Fibroblast of skin of left quadriceps (primary cell): ENCODE data around the gene GRIPAP1.

Experiments used
- DNase-seq, 2 experiments: peaks; one replicate each; pipeline ENCODE4 v3.0.0-alpha.2; 2013; ENCODE audit warnings: low read depth in 2 of 2

The GRIPAP1 gene

DNA sequence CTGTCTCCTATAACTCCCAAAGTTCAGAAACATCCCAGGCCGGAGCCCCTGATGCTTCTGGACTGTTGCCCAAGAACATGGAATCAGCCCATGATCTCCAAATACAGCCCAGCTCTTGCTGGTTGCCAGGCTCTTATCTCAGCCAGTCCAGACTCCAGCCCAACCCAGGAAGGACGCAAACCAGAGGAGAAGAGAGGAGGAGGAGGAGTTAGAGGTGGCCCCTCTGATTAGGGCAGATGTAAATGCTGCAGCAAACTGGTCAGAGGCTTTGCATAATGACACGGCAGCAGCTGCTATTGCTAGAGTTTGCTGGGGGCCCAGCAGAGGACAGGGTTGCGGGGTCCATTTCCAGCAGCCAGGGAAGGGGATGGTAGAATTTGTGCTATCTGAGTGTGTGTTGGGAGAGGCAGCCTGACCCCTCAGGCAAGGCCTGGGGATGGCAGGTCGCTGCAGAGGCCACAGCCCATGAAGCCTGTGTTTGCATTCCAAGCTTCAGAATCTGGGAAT lies 40.4 kb downstream of the GRIPAP1 start:
- no peak for DNase-seq

DNA sequence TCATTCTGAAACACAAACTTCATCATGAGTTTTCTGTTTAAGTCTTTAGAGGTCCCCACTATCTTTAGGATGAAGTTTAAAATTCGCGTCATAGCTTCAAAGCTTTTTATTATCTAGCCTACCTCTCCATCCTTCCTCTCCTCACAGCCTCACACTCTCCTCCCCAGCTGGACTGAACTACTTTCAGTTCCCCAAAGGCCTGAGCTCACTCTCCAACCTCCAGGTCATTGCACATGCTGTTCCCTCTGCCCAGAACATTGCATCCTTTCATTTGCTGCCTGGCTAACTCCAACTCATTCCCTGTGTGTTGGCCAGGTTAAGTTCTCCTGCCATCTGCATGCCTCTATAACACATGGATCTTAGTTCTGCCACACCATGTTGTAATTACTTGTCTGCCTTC lies 41.8 kb downstream of the GRIPAP1 start:
- no peak for DNase-seq

DNA sequence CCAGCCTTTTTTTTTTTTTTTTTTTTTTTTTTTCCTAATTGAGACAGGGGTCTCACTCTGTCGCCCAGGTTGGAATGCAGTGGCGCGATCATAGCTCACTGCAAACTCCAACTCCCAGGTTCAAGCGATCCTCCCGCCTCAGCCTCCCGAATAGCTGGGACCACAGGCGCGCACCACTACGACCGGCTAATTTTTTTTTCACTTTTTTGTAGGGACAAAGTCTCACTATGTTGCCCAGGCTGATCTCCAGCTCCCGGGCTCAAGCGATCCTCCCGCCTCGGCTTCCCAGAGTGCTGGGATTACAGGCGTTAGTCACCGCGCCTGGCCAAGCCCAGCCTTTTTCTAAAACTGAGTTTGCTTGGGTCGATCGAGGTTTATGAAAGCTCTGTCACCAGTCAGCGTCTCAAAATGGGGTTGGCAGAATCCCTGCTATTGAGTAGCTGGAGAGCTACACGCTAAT lies 43.4 kb downstream of the GRIPAP1 start:
- no peak for DNase-seq

DNA sequence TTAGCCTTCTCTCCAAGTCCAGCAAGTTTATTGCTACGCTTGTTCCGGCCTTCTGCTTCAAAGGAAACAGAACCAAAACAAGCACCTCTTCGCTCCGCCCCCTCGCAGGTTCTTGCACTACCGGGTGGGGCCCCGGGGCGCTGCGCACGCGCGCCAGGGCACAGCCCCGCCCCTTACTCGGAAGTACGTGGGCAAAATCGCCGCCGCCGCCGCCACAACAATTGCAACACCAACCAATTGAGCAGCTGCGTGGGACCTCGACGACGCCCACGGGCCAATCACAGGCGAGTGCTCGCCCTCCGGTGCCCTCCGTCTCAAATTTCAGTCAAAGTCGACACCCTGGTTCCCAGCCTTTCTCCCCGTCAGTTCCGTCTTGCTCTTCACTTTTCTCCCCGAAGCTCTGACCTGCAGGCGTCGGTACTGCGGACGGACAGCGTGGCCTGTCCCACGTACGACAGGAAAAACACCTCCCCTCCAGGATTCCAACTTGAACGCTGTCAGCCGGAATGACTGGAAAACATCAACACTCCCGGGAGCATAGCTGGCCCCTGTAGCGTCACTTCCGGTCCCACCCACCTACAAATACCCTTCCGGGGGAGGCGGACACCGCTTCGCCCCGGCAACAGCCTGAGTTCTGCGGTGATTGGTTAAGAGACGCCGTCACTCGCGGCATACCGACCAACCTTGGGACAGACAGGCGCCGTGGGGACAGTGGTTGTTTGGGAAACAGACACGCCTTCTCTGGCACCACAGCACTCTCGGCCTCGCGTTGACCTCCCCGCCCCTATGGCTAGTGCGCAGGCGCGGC lies 44.0 kb downstream of the GRIPAP1 start:
- DNase-seq, result peak; percentile 96

DNA sequence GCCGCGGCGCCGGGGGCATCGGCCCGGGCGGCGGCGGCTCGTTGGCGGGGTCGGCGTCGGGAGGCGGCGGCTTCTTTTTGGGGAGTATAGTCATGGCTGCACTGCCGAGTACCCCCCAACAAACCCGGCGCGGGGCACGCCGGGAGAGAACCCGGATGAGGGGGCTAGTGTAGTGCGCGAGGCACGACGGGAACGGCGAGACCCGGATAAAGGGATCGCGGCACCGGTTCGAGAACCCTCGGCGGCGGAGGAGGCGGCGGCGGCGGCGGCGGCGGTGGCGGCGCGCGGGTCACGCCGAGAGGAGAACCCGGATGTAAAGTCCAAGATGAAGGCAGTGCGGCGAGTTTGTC lies 44.6 kb downstream of the GRIPAP1 start, which contains the start of gene OTUD5:
Gene OTUD5 (minus strand): TSS at position 131 of the 350 bp plus-strand sequence. CDS start 37 bp downstream, at position 94.
- DNase-seq, result peak in 1 of 2 experiments; percentile 23

DNA sequence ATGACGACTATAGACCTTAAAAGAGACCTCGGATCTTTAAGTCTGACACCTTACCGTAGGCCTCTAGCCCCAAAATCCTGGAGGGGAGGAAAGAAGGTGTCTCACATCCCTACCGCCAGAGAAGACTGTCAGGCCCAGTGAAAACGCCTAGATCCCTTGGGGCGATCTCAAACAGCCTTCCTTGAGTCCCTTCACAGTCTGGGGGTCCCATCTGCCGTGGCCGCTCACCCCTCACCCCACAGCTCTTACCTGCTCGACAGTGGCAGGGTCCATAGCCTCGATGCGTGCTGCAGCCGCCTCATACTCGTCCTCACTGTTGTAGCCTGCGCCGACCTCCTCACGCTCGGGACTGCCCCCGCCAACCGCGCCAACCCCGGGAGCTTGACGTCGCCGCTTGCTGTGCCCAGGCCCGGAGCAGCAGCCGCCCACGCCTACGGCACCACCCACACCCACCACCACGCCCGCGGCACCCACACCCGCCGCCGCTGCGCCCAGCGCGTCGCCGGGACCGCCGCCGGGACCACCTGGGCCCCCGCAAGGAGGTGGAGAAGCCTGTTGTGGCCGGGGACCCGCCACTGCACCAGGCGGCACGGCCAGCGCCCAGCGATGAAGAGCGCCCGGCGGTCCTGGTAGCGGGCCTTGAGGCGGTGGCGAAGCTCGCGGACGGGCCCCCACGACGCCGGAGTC lies 45.2 kb downstream of the GRIPAP1 start:
- no peak for DNase-seq

DNA sequence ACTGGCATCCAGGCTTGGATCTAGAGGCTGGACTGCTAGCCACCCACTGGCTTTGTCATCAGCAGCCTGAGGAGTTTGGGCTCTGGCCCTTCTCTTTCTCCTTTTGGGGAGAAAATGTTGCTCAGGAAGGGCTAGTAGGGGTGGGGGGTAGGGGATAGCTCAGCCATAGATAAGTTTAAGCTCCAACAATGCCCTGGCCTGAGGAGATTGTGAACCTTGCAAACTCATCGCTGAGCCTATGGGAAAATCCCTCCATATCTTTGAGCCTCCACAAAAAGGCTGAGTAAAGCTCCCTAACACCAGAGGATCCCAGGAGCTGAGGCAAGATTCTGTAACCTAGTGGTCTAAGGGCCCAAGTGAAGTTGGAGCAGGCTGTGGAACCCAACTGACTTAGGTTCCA lies 53.5 kb downstream of the GRIPAP1 start:
- no peak for DNase-seq

DNA sequence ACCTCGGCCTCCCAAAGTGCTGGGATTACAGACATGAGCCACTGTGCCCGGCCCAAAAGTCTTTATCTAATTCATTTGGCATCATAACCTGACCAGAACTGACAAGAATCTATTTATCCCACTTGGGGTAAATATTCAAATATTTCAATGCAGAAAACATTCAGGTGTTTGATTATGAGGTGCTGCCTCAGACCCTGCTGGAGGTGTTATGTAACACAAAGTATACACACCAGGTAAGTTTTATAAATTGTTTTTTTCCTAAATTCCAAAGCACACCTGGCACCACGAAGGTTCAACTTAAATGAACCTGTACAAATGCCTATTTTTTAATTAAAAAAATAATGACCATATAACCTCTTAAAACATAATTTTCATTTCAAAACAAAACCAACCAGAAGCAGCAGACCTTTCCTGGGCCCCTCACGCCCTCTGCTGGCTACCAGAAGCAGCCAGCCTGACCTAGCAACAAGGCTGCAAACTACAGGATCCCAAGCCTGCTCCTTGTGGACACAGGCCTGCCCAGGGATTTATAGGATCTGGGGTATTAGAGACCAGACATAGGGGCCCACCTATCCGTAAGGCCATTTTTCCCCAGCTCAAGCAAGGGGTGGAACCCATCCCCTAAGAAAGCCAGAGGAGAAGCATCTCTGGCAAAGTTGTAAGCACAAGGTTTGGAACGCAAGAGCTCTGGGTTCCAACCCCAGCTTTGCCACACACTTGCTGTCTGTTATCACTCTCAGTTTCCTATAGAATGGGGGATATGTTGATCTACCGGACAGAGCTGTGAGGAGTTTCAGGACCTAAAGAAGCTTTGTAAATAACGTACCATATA lies 56.3 kb downstream of the GRIPAP1 start:
- DNase-seq, result no peak

DNA sequence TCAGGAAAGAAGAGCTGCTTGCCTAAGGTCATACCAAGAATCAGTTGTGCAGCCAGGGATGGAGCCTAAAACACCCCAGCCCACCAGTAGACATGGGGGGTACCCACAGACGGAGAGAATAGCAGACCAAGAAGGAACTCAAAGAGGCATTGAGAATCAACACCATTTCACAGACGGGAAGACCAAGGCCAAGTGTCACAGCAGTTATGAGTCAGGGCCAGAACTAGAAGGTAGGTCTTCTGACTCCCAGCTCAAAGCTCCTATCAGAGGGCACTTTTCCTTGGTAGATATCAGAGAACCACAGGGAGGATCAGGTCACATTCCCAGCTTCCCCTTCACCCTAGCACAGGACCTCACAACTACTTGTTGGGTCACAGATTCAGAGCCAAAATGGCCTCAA lies 59.2 kb downstream of the GRIPAP1 start:
- DNase-seq, result no peak

DNA sequence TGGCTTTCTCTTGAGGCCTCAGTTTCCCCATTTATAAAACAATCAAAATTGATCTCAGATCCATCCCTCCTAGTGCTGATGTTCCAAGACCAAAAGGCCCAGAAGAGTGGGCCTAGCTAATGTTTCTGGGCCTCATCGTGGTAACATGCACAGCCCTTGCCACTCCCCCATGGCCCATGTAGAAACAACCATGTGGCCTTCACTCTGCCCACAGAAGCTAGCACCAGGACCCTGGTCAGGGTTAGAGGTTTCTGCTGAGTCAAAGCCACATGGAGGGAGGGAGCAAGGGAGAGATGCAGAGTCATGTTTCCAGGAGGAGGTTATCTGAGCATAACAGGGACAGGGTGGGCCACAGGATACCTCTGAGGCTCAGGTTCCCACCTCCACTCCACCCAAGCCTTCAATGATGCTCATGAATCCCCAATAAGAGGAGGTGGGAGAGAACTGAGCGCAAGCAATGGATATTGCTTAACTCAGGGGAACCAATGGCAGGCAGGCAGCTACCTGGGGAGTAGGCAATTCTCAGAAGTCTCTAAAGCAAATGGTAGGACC lies 61.6 kb downstream of the GRIPAP1 start:
- DNase-seq, result no peak

DNA sequence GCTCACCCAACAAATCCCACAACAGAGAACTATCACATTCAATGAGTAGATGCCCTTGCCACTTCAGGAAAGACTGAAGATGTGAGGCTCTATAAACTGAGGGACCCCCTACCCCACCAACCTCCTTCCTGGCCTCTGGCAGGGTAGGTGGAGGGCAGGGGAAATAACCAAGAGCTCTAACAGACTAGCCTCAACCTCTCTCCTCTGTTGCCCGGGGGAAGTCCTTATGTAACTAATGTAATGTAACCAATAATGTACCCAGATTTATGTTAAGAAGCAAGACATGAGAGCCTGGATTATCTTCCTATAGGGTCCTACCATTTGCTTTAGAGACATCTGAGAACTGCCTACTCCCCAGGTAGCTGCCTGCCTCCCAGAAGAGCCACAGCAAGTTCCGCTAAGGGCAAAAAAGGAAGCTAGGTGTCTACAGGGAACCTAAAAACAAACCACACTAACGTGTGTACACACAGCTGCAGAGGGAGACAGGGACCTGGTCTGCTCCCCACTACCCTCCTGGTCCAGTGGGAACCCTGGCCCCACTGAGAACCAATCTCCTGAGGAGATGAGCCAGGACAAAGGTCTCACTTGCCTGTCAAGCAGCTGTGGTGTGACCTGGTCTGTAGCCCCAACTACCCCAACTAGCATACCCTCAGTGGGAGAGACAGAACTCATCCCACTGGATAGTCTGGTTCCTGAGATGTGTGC lies 62.4 kb downstream of the GRIPAP1 start:
- DNase-seq, result no peak

DNA sequence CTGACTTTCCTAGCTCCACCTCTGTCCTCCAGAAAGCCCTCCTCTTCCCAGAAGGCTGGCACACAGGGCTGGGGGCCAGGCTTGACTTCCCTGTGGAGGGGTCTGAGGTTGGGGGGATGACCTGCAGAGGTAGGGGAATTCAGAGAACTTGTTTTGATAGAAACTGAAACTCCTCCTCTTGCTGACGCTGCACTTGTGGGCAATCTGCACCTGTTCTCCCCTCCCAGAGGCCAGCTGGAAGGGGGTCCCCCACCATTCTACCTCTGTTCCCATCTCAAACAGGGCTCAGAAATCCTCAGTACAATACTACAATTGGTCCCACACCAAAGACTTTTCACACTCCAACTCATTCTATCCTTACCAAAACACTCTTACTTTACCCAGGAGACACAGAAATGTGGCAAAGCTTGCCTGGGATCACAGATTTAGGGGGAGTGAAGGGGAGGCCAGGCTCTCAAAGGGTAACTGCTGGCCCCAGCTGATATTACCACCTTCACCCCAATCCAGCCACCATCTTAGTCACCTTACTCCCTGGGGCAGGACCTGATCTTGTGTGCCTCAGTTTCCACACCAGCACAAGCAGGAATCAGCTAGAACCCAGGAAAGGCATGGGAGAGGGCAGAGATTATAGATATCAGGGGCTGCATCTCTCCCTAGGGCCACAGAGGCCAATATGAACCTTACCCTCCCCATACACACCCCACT lies 63.2 kb downstream of the GRIPAP1 start:
- DNase-seq, result no peak

DNA sequence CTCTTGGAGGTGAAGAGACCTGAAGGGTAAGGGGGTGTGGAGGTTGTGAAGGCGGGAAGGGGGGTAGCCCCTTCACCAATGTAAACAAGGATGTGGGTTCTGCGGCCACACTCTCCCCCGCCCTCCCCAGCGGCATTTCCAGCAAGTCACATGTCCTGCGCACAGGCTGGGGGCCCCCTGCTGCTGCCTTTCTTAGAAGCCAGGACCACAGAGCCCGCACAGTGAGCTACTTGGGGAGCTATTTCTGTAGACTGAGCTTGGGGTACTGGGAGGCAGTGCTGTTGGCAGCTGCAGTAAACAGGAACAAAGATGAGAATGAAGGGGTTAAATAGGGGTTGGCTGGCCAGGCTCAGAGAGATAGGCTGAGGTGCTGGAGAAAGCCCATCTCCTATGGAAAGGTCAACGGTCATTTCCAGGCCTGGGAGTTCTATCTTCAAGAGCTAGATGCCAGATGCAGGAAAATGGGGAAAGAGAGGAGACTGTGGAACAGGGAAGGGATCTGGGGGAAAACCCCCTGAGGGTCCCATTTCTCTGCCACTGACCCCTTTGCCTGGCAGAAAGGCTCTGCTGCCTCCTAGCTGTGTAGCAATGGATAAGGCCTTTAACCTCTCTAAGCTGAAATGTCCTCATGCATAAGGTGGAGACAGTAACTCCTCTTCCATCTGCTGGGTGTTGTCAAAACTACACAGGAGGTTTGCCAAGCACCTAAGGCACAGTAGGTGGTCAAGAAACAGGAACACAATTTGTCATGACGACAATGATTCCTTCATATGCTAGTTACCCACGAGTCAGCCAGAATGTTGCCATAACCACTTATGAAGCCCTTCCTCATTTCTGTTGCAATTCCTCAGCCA lies 64.8 kb downstream of the GRIPAP1 start:
- peak in 1 of 2 experiments; percentile 5 for DNase-seq

DNA sequence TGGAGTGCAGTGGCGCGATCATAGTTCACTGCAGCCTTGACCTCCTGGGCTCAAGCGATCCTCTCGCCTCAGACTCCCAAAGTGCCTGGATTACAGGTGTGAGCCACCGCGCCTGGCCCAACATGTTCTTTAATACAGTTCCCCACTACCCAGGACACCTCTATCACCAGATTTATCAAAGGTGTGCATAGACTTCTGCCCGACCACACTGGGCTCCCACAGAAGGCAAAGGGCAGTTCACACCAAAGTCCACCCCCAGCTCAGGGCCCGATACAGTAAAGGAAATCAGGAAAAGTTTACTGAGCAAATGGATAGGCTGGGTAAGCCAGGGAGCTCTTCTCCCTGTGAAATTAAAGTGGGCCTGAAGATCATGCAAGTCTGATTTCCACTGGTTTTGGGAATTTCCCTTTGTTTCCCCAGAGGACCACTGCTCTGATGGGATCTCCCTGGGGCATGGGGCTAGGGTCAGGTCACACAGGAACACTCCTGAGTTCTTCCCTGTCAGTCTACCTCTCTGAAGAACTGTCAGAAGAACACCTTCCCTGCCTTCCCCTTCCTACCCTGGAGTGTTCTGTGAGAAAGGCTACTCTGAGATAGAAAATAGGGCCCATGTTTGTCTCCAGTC lies 65.5 kb downstream of the GRIPAP1 start:
- no peak for DNase-seq

DNA sequence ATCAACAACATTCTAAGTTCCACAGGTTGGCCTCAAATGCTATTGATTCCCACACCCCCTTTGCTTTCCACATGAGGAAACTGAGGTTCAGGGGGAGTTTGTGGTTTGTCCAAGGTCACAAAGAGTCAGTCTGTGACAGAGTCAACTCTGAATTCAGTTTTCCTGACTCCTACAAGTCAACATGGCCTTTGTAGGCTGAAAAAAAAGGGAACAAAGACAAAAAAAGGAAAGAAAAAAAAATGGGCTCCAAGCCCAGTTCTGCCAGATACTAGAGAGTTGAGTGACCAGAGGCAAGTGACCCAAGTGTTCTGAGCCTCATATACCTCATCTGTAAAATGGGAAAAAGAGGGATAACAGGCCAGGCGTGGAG lies 66.8 kb downstream of the GRIPAP1 start:
- DNase-seq, result no peak

DNA sequence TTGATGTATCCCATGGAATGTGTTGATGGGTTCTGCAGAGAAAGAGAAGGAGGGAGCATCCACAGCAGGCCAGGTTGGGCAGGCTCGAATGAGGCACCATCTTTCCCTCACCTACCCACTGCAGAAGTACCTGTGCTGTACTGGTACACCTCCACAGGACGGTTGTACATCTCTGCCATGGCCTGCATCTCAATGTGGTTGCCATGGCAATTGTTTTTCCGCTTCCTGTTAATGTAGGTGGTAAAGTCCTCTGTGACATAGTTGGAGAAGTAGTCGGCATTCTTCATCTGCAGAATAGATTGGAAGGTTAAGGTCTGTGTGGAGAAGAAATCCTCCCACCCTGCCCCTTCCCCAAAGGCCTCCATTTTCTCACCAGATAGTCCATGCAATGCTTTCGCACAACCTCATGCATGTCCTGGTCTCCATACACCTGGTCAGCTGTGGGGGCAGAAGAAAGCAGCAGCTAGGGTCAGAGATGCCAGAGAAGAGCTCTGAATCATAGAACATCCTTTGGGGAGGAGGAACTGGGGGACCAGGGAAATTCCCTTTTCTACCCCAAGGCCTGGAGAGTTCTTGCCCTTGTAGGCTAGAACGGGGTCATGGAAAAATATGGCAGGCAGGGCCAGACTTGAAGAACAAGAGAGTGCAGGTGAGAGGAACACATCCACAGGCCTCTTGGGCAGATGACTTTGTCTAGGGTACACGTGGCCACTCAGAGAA lies 67.3 kb downstream of the GRIPAP1 start:
- no peak for DNase-seq

DNA sequence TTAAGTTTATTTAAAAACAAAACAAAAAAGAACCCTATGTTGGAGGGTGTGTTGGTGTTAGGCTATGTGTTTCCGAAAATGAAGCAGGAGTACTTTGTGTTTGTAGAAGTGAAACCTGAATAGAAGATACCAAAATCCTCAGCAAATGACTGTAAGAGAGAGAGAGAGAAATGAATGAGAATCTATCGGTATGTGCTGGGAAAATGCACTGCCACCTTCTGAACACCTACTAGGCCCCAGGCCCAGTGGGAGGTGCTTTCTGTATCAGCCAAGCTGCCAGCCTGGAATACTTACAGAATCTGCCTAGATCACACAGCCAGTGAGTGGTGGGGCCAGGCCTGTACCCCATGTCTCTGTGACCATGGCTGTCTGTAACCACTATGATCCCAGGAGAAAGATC lies 68.3 kb downstream of the GRIPAP1 start:
- no peak for DNase-seq

DNA sequence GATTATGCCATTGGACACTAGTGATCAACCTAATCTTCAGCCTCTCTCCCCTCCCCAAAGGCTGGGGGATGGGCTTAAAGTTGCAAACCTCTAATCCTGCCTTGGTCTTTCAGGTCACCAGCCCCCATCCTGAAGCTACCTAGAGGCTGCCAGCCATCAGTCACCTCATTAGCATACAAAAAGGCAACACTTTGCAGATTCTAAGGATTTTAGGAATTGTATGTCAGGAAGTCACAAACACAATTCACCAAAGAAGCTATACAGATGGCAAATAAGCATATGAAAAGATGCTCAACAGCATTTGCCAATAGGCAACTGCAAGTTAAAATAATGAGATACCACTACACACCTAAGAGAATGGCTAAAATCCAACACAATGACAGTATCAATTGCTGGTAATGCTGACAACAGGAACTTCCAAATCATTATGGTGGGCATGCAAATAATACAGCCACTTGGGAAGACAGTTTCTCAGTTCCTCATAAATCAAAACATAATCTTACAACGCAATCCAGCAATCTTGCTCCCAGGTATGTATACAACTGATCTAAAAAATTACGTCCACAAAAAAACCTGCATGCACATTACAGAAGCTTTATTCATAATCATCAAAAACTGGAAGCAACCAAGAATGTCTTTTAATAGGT lies 74.2 kb downstream of the GRIPAP1 start:
- no peak for DNase-seq
